Measurements from ENCODE around the gene PYGL.

GRCh38 chr14:50931559-50931958 is 12.7 kb downstream of the PYGL start:
- TF ChIP-seq, protein P1, sequence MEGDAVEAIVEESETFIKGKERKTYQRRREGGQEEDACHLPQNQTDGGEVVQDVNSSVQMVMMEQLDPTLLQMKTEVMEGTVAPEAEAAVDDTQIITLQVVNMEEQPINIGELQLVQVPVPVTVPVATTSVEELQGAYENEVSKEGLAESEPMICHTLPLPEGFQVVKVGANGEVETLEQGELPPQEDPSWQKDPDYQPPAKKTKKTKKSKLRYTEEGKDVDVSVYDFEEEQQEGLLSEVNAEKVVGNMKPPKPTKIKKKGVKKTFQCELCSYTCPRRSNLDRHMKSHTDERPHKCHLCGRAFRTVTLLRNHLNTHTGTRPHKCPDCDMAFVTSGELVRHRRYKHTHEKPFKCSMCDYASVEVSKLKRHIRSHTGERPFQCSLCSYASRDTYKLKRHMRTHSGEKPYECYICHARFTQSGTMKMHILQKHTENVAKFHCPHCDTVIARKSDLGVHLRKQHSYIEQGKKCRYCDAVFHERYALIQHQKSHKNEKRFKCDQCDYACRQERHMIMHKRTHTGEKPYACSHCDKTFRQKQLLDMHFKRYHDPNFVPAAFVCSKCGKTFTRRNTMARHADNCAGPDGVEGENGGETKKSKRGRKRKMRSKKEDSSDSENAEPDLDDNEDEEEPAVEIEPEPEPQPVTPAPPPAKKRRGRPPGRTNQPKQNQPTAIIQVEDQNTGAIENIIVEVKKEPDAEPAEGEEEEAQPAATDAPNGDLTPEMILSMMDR (IDR thresholded peaks at IDR 0.05; ENCODE audit: insufficient read depth, low read length): no peak
- no peak for TF ChIP-seq POLR2AphosphoS5 (IDR thresholded peaks at IDR 0.05; ENCODE audit: low read depth)
- TF ChIP-seq SPI1 (IDR thresholded peaks at IDR 0.05; ENCODE audit: borderline replicate concordance, low read depth): no peak
- no peak for TF ChIP-seq GABPA (IDR thresholded peaks at IDR 0.05; ENCODE audit: low read depth)
- TF ChIP-seq, protein P2, sequence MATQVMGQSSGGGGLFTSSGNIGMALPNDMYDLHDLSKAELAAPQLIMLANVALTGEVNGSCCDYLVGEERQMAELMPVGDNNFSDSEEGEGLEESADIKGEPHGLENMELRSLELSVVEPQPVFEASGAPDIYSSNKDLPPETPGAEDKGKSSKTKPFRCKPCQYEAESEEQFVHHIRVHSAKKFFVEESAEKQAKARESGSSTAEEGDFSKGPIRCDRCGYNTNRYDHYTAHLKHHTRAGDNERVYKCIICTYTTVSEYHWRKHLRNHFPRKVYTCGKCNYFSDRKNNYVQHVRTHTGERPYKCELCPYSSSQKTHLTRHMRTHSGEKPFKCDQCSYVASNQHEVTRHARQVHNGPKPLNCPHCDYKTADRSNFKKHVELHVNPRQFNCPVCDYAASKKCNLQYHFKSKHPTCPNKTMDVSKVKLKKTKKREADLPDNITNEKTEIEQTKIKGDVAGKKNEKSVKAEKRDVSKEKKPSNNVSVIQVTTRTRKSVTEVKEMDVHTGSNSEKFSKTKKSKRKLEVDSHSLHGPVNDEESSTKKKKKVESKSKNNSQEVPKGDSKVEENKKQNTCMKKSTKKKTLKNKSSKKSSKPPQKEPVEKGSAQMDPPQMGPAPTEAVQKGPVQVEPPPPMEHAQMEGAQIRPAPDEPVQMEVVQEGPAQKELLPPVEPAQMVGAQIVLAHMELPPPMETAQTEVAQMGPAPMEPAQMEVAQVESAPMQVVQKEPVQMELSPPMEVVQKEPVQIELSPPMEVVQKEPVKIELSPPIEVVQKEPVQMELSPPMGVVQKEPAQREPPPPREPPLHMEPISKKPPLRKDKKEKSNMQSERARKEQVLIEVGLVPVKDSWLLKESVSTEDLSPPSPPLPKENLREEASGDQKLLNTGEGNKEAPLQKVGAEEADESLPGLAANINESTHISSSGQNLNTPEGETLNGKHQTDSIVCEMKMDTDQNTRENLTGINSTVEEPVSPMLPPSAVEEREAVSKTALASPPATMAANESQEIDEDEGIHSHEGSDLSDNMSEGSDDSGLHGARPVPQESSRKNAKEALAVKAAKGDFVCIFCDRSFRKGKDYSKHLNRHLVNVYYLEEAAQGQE (IDR thresholded peaks at IDR 0.05; ENCODE audit: insufficient replicate concordance, low read depth): no peak

All from HL-60 (cell line).